ENCODE data around the gene EEPD1.
A peak's percentile ranks its signal among the peaks of the same experiment; 100 is the strongest.

The EEPD1 gene

DNA sequence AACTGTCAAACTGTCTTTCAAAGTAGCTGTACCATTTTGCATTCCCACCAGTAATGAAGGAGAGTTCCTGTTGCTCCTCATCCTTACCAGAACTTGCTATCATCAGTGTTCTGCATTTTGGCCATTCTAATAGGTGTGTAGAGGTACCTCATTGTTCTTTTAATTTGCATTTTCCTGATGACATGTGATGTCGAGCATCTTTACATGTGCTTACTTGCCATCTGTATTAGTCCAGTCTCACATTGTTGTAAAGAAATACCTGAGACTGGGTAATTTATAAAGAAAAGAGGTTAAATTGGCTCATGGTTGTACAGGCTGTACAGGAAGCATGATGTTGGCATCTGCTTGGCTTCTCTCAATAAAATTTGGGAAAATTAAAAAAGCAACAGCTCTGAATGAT is 38.7 kb upstream of the EEPD1 start:
- Histone ChIP-seq H4K8ac (ENCODE audit: low read depth, low read length) (no peak overlapping the region), H3K14ac (ENCODE audit: low read length) (no peak overlapping the region), H3K27ac (ENCODE audit: low read depth, low read length) (no peak overlapping the region), H3K4me3 (ENCODE audit: low read depth, low read length) (no peak overlapping the region), H2BK5ac (ENCODE audit: low read depth, low read length, poor library complexity) (no peak overlapping the region), H3K4me2 (ENCODE audit: low read length) (no peak overlapping the region), H3K18ac (ENCODE audit: low read length) (no peak overlapping the region), H2AK5ac (ENCODE audit: low read length) (no peak overlapping the region), H2BK120ac (ENCODE audit: insufficient read depth, low read length, poor library complexity) (no peak overlapping the region), H3K79me2 (ENCODE audit: control insufficient read depth, insufficient read depth, low read length, poor library complexity) (no peaks in the 10 kb centered on the region), H3K79me1 (ENCODE audit: low read length) (no peaks in the 10 kb centered on the region), H3K4ac (ENCODE audit: low read depth, low read length) (no peak overlapping the region), H3K36me3 (ENCODE audit: control insufficient read depth in 1 of 2, insufficient read depth in 2 of 2, low read length in 2 of 2) (no peaks in the 10 kb centered on the region), H2AFZ (ENCODE audit: insufficient read depth, low read length, poor library complexity) (no peak overlapping the region), H3K4me1 (ENCODE audit: control insufficient read depth in 1 of 2, insufficient read depth in 2 of 2, low read length in 2 of 2) (no peaks in the 10 kb centered on the region), H2BK12ac (ENCODE audit: low read length) (no peak overlapping the region), H3K27me3 (ENCODE audit: insufficient read depth, low read length) (no peaks in the 10 kb centered on the region), H4K12ac (ENCODE audit: low read depth, low read length) (no peak overlapping the region), H3K23ac (ENCODE audit: low read length) (no peak overlapping the region), H3K9ac (ENCODE audit: low read length) (no peak overlapping the region), H3K9me3 (ENCODE audit: insufficient read depth, low read depth, low read length) (no peaks in the 10 kb centered on the region), H4K91ac (ENCODE audit: low read depth, low read length) (no peak overlapping the region)
- no peak for DNase-seq
- WGBS (ENCODE audit: extremely low coverage, insufficient coverage, insufficient read length): no CpG with 5 or more reads among the region's 1 CpG

DNA sequence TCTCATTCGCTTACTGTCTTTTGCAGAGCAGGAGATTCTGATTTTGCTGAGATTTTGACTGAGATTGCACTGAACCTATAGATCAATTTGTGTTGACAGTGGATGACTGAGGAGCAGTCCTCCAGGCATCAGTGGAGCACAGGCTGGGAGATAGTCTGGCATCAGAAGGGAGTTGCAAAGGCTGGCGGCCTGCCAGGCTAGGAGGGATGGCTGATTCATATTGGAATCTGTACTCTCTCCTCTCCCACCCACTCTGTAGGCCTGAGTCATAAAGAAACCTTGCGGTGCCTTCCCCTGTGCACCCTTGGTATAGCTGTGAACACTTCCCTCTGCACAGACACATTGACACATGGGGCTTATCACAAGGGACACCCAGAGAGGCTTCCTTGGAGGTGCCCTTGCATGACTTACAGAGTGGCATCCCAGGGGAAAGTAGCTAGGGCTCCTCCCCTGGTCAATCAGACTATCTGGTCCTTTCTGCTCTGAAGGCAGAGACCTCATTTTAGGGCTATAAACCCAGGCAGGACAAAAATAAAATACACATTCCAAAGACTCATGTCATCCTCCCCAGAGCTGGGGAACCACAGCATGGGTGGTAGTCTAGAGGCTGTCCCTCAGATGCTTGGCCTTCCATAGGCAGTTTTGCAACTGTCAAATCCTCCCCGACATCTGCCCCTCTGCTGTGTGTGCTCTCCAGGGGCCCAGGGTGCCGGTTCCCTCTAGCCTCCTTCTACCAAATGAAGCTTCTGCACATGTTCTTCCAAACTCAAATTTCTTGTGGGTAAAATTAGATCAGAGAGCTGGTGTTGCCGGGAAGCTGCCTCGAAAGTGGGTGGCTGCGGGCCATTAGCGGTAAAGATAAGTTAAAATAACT is 37.4 kb upstream of the EEPD1 start:
- Histone ChIP-seq H4K8ac (ENCODE audit: low read depth, low read length) (no peak overlapping the region), H2BK120ac (ENCODE audit: insufficient read depth, low read length, poor library complexity) (no peak overlapping the region), H3K9ac (ENCODE audit: low read length) (no peak overlapping the region), H4K91ac (ENCODE audit: low read depth, low read length) (no peak overlapping the region), H3K27ac (ENCODE audit: low read depth, low read length) (no peak overlapping the region), H2AK5ac (ENCODE audit: low read length) (no peak overlapping the region), H2AFZ (ENCODE audit: insufficient read depth, low read length, poor library complexity) (no peak overlapping the region), H2BK12ac (ENCODE audit: low read length) (no peak overlapping the region), H3K79me2 (ENCODE audit: control insufficient read depth, insufficient read depth, low read length, poor library complexity) (no peaks in the 10 kb centered on the region), H3K79me1 (ENCODE audit: low read length) (no peaks in the 10 kb centered on the region), H3K4ac (ENCODE audit: low read depth, low read length) (no peak overlapping the region), H3K27me3 (ENCODE audit: insufficient read depth, low read length) (no peaks in the 10 kb centered on the region), H3K14ac (ENCODE audit: low read length) (no peak overlapping the region), H3K9me3 (ENCODE audit: insufficient read depth, low read depth, low read length) (peaks cover 4% of the 10 kb centered on the region), H2BK5ac (ENCODE audit: low read depth, low read length, poor library complexity) (no peak overlapping the region), H4K12ac (ENCODE audit: low read depth, low read length) (no peak overlapping the region), H3K18ac (ENCODE audit: low read length) (no peak overlapping the region), H3K4me3 (ENCODE audit: low read depth, low read length) (no peak overlapping the region), H3K4me1 (ENCODE audit: control insufficient read depth in 1 of 2, insufficient read depth in 2 of 2, low read length in 2 of 2) (no peaks in the 10 kb centered on the region), H3K4me2 (ENCODE audit: low read length) (no peak overlapping the region), H3K36me3 (ENCODE audit: control insufficient read depth in 1 of 2, insufficient read depth in 2 of 2, low read length in 2 of 2) (no peaks in the 10 kb centered on the region), H3K23ac (ENCODE audit: low read length) (no peak overlapping the region)
- WGBS (ENCODE audit: extremely low coverage, insufficient coverage, insufficient read length): no CpG with 5 or more reads among the region's 9 CpGs
- peak; percentile 38 to 43 for DNase-seq

DNA sequence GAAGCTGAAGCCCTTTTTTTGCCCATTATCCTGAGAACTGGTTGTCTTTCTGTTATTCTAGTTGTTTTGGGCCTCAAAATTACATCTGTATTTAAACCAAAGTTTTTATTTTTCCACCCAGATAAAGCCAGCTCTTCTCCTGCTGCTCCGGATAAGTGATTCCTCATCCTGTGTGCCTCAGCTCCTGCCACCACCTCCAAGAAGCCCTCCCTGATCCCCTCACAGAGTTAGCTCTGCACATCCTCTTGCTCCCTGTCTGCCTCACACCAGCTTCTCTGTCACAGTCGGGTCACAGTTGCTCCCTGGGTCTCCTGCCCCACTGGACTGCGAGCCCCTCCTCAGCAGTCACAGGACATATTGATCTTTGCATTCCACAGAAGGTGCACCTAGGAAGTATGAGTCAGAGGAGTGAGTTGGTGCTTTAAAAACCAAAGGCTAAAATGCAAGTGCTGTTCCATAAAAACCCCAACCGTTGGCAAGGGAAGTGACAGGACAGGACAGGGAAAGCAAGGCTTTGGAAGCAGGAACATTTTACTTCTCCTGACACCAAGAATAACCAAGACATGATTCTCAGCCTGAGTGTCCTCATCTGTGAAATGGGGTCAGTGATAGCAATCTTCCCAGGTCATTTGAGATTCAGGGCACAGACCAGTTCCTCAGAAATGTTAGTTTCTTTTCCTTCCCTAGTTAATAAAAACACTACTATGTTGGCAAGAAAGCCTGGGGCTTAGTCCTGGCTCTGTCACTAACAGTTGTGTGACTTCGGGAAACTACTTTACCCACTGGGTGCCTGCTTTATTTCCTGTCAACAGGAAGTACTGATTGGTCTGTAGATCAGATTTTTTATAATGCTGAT is 36.5 kb upstream of the EEPD1 start:
- Histone ChIP-seq H3K27me3 (ENCODE audit: insufficient read depth, low read length) (no peaks in the 10 kb centered on the region), H3K14ac (ENCODE audit: low read length) (no peak overlapping the region), H2AFZ (ENCODE audit: insufficient read depth, low read length, poor library complexity) (no peak overlapping the region), H3K9ac (ENCODE audit: low read length) (no peak overlapping the region), H2BK120ac (ENCODE audit: insufficient read depth, low read length, poor library complexity) (no peak overlapping the region), H2BK12ac (ENCODE audit: low read length) (no peak overlapping the region), H3K23ac (ENCODE audit: low read length) (no peak overlapping the region), H3K36me3 (ENCODE audit: control insufficient read depth in 1 of 2, insufficient read depth in 2 of 2, low read length in 2 of 2) (no peaks in the 10 kb centered on the region), H2AK5ac (ENCODE audit: low read length) (no peak overlapping the region), H3K79me2 (ENCODE audit: control insufficient read depth, insufficient read depth, low read length, poor library complexity) (no peaks in the 10 kb centered on the region), H2BK5ac (ENCODE audit: low read depth, low read length, poor library complexity) (no peak overlapping the region), H3K9me3 (ENCODE audit: insufficient read depth, low read depth, low read length) (peaks cover 4% of the 10 kb centered on the region), H3K4me1 (ENCODE audit: control insufficient read depth in 1 of 2, insufficient read depth in 2 of 2, low read length in 2 of 2) (no peaks in the 10 kb centered on the region), H4K8ac (ENCODE audit: low read depth, low read length) (no peak overlapping the region), H3K4ac (ENCODE audit: low read depth, low read length) (no peak overlapping the region), H3K4me3 (ENCODE audit: low read depth, low read length) (no peak overlapping the region), H3K18ac (ENCODE audit: low read length) (no peak overlapping the region), H3K27ac (ENCODE audit: low read depth, low read length) (no peak overlapping the region), H4K91ac (ENCODE audit: low read depth, low read length) (no peak overlapping the region), H3K79me1 (ENCODE audit: low read length) (no peaks in the 10 kb centered on the region), H3K4me2 (ENCODE audit: low read length) (no peak overlapping the region), H4K12ac (ENCODE audit: low read depth, low read length) (no peak overlapping the region)
- DNase-seq: no peak
- no CpG with 5 or more reads among the region's 5 CpGs for WGBS (ENCODE audit: extremely low coverage, insufficient coverage, insufficient read length)

DNA sequence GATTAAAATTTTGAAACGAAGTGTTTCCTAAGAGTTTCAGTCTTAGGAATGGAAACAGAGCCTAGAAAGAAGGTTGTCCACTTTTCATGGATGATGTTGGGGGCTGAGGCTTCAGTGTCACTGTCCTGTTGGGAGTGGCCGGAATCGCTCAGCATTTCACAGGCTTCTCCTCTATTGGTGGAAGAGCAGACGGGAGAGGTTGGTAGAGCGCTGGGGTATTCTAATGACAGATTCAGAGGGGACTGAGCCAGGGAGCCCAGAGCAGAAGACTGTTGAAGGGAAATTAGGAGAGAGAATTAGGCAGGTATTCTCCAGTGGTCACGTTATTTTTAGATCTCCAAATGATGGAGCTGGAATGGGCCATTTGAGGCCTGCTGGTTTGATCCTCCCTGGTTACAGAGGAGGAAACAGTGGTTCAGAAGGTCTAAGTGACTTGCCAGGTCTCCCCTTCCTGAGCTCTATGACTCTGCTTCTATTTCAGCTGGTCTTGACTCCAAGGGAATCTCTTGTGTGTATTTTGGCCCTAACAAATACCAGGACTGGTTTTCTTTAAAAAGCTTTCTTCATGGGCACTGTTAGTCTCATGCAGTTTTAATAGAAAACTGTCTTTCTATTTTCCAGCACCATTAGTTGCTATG is 35.7 kb upstream of the EEPD1 start:
- Histone ChIP-seq H2AK5ac (ENCODE audit: low read length) (no peak overlapping the region), H3K79me2 (ENCODE audit: control insufficient read depth, insufficient read depth, low read length, poor library complexity) (no peaks in the 10 kb centered on the region)
- WGBS (ENCODE audit: extremely low coverage, insufficient coverage, insufficient read length): no CpG with 5 or more reads among the region's 6 CpGs

More for the DNA sequence above, 35.7 kb upstream of the EEPD1 start:
- no peaks in the 10 kb centered on the region for H3K4me1 ChIP-seq (ENCODE audit: control insufficient read depth in 1 of 2, insufficient read depth in 2 of 2, low read length in 2 of 2)
- no peak overlapping the region for H3K4me3 ChIP-seq (ENCODE audit: low read depth, low read length)
- DNase-seq: no peak
- no peak overlapping the region for H4K8ac ChIP-seq (ENCODE audit: low read depth, low read length)
- H3K14ac ChIP-seq (ENCODE audit: low read length): no peak overlapping the region
- H2BK12ac ChIP-seq (ENCODE audit: low read length): no peak overlapping the region
- H2BK120ac ChIP-seq (ENCODE audit: insufficient read depth, low read length, poor library complexity): no peak overlapping the region
- H3K9ac ChIP-seq (ENCODE audit: low read length): no peak overlapping the region
- H3K4ac ChIP-seq (ENCODE audit: low read depth, low read length): no peak overlapping the region
- H4K12ac ChIP-seq (ENCODE audit: low read depth, low read length): no peak overlapping the region
- H3K9me3 ChIP-seq (ENCODE audit: insufficient read depth, low read depth, low read length): peaks cover 4% of the 10 kb centered on the region
- no peak overlapping the region for H3K18ac ChIP-seq (ENCODE audit: low read length)
- no peak overlapping the region for H3K27ac ChIP-seq (ENCODE audit: low read depth, low read length)
- no peaks in the 10 kb centered on the region for H3K27me3 ChIP-seq (ENCODE audit: insufficient read depth, low read length)
- H3K23ac ChIP-seq (ENCODE audit: low read length): no peak overlapping the region
- H3K4me2 ChIP-seq (ENCODE audit: low read length): no peak overlapping the region
- H2BK5ac ChIP-seq (ENCODE audit: low read depth, low read length, poor library complexity): no peak overlapping the region
- no peaks in the 10 kb centered on the region for H3K36me3 ChIP-seq (ENCODE audit: control insufficient read depth in 1 of 2, insufficient read depth in 2 of 2, low read length in 2 of 2)
- H3K79me1 ChIP-seq (ENCODE audit: low read length): no peaks in the 10 kb centered on the region
- no peak overlapping the region for H4K91ac ChIP-seq (ENCODE audit: low read depth, low read length)
- H2AFZ ChIP-seq (ENCODE audit: insufficient read depth, low read length, poor library complexity): no peak overlapping the region

Data from trophoblast cell (in vitro differentiated cells and primary cell).